Raji (cell line): ENCODE results near the gene SLC2A10.

Source experiments
- POLR2A ChIP-seq: IDR thresholded peaks from 2 replicates; pipeline ENCODE4 v1.6.1; 2011; ENCODE audit warnings: low read depth, low read length, control low read depth; ENCODE audit not compliant: insufficient read depth

SLC2A10 gene

DNA sequence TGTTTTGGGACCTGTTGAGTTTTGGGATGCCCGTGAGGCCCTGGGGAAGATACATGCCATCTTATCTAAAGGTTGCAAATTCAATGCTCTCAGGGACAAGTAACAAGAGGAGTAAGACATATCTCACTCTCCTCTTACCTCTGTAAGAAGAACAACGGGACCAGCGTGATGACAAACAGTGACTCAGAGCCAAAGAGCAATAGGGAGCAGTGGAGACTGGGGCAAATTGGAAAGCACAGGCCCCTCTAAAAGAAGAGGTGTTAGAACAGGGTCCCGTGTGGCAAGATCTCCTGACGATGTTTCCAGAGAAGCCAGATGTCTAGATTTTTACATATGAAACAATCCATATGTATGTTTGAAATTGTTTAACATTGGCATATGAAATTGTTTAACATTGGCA is 31.8 kb upstream of the SLC2A10 start:
- TF ChIP-seq POLR2A, result no peak

DNA sequence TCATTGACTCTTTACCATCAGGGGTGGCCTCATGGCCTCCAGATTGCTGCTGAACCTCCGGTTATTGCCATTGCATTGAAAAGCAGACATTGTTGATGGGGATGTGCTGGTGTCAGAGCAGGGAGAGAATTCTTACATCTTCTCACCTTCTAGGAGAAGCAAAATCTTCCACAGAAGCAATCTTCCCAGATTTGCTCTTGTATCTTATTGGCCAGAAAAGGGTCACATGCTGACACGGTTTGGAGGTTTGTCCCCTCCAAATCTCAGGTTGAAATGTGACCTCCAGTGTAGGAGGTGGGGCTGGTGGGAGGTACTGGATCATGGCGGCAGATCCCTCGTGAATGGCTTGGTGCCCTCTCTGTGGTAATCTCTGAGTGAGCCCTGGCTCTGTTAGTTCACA is 30.9 kb upstream of the SLC2A10 start:
- no peak for TF ChIP-seq POLR2A

DNA sequence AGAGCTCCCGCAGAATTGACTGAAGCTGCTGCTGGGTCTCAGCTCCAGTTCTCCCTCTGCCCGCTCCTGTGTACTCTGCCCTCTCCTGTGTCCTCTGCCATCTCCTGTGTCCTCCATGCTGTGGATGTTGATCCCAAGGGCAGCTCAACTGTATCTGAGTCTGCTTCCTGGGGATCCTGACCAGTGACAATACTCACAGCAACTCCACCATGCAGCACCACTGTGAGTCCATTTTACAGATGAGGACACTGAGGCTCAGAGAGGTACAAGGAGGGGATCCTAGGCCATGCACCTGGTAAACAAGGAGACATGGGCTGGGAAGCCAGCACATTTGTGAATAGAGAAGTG is 28.8 kb upstream of the SLC2A10 start:
- TF ChIP-seq POLR2A, result no peak

DNA sequence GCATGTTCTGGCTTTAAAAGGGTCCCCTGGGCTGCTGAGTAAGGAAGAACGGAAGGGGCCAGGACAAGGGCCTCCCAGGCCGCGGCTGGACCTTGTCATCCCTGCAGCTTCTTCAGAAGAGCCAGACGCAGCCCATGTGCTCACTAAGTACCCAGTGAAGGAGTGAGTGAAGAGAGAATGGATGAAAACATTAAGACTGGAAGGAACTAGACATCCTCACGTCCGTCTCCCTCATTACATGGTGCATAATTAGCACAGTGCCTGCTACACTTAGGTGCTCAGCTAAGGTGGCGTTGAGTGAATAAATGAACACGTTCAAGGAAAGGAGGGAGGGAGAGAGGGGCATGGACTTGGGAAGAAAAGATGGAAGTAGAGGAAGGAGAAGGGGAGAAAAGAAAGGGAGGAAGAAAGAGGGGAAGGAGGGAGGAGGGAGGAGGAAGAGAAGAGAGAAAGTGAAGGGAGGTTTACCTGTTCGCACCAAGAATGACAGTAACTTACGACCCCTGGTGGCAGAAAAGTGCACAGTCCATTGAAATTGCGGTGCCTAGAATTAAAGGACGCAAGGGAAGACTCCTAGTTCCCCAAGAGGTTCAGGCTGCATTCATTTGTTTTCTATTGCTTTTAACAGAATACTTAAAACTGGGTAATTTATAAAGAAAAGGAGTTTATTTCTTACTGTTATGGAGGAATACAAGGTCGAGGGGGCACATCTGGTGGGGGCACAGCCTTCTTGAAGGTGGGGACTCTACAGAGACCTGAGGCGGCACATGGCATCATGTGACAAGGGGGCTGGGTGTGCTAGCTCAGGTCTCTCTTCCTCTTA is 28.2 kb upstream of the SLC2A10 start:
- no peak for TF ChIP-seq POLR2A

DNA sequence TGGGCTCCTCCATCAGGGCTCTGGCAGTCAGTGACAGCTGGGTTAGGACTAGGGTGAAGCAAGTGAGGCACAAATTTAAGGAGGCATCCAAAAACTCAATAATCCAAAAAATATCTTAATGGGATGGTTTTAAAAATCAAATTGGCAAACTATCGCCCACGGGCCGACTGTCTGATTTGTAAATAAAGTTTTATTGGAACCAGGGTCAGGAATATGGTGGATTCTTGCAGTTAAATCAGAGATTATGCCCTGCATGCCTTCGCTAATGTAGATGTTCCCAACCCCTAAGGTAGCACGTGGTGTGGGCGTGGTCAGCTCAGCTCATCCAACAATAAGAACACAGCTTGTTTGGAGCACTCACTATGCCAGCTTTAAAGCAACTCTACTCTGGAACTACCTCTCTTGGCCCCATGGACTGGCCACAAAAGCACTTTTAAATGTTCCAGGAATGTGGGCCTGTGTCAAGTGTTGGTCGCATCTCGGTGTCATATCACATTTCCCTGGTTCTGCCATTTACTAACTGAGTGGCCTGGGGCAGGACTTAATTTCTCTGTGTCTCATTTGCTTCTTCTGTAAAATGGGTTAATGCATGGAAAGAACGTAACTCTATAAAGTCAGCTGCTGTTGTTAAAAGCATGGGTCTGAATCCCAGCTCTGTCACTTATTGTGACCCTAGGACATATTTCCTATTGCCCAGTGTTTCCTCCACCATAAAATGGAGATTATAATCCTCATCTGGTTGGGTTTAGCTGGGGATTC is 27.2 kb upstream of the SLC2A10 start:
- TF ChIP-seq POLR2A, result no peak

DNA sequence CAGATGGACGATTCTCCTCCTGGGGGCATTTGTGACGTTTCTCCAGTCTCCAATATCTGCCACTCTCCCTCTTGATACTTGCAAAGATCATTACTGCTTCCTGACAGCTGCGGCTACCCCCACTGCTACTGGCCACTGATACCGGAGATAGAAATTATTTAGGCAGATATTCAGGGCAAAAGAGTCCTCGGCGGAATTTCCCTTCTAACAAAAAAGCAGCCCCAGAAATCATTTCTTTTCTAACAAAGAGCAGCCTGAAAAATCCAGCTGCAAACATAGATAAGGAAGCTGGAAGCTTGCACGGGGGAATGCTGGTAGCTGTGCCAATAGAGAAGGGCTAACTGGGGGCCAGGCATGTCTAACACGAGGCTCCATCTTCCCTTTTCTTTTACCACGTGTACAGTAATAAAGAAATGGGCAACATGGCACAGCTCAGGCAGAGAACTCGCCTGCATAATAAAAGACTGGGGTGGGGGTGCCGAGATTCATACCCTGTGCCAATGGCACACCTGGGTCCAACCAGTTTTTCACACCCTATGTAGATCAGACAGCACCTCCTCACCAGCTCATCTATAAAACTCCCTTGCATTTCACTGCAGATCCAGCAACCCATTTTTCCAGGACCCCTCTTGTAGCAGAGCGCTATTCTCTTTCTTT is 26.3 kb upstream of the SLC2A10 start:
- TF ChIP-seq POLR2A, result no peak

DNA sequence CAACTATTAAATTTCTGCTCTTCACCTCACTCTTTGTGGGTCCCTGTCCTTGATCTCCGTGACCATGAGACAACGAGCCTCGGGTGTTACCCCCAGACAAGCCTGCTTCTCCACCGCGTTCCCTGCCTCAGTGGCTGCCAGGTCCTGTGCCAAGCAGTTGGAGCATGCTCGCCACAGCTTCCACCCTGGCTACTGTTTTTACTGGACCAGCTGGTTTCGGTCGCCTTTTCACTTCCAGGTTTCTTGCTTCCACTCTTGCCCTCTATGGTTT is 25.8 kb upstream of the SLC2A10 start:
- TF ChIP-seq POLR2A, result no peak

DNA sequence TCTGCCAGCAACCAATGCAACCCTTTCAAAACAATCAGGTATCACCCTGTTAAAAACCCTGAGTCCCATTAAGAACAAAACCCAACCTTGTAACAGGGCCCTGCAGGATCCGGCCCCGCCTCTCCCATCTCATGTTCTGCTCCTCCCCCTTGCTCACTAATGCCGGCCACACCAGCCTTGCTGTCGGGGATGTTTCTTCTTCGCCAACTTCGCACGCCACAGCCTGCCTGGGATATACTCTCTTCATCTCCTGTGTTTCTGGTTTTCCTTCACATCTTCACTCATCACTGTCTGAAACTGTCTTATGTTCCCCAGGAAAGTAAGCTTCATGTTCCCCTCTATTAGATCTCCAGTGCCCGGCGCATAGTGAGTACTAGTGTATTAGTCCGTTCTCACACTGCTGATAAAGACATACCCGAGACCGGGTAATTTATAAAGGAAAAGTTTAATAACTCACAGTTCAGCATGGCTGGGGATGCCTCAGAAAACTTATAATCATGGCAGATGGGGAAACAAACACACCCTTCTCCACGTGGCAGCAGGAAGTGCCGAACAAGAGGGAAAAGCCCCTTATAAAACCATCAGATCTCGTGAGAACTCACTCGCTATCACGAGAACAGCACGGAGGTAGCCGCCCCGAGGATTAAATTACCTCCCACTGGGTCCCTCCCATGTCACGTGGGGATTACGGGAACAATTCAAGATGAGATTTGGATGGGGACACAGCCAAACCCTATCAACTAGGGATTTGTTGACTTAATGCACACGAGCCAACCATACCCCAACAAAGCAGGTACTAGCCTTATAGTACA is 25.3 kb upstream of the SLC2A10 start:
- TF ChIP-seq POLR2A, result no peak

DNA sequence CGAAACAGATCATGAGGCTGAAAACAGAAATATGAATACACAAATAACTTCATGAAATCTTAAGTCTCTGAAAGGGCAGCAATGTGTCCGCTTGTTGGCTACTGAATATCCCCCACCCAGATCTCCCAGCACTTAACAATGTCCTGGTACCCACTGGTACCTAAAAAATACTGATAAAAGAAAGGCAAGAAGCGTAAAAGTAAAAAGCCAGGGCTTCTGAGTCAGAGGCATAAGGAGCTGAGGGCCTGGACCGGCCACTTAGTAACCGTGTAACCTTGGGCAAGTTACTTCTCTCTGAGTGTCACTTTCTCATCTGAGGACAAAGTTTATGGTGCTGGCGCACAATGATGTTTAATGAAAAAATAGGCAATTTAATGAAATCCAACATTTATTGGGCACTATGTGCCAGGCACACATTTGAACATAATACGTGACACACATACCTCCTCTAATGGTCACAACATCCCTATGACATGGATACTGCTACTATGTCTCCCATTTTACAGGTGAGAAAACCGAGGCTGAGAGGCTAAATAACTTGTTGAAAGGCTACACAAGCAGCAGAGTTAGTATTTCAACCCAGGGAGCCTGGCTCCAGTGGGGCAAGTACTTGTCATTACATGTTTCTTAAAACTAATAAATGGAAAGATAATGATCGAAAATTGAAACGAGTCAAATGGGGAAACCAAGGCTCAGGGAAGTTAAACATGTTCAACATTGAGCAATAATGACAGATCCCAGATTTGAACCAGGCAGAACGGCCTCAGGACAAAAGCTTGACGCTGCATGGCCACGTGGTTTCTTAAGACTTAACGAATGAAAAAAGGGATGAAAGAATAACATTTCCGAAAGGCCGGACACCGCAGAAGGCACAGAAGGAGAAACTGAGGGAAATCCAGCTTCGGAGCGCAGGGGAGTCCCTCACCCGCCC is 21.0 kb upstream of the SLC2A10 start:
- no peak for TF ChIP-seq POLR2A

DNA sequence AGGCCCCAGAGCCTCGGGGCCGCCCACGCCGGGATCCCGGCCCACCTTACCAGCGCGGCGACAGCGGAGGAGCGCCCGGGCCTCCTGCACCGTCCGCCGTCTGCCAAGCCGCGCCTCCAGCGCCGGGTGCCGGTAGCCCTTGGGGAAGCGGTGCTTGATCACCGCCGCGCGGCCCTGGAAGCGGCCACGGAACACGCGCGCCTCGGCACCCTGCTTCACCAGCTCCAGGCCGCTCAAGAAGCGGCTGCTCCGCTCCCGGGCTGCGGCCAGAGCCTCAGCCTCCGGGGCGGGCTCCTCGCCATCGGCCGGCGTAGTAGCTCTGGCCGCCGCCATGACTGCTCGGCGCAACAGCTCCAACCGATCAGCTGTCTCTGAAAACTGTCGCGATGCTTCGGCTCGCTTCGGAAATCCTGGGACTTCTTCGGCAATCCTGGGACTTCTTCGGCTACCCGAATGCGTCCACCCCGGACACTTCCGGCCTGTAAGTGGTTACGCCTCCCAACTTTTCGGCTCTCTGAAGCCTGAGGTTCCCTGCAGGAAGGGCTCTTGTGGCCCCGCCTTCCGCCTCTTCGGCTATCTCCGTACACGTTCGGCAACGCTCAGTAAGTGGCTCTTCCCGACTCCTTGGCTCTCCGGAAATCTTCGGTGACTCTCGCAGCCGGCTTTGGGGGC is 20.2 kb upstream of the SLC2A10 start, which contains the start of gene TP53RK:
TP53RK (minus strand) TSS at position 363 of the 672 bp plus-strand sequence; CDS start at position 333, 30 bp downstream.
- peak; percentile 79 for TF ChIP-seq POLR2A

DNA sequence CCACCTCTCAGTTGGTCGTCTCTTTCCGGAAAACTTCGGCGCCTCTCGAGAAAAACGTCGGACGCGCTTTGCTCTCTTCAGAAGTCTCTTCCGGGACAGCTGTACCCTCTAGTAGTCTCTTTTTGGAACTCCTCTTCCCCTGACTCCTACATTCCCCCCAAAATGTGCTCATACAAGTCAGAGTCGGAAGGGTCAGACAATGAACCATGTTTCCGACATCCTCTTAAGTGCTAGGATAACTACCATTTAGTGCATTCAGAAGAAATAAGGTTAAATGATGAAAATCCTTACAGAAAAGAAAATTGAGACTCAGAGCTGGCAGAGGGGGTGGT is 19.7 kb upstream of the SLC2A10 start:
- peak; percentile 67; the same call in 1 of the 2 replicates for TF ChIP-seq POLR2A

DNA sequence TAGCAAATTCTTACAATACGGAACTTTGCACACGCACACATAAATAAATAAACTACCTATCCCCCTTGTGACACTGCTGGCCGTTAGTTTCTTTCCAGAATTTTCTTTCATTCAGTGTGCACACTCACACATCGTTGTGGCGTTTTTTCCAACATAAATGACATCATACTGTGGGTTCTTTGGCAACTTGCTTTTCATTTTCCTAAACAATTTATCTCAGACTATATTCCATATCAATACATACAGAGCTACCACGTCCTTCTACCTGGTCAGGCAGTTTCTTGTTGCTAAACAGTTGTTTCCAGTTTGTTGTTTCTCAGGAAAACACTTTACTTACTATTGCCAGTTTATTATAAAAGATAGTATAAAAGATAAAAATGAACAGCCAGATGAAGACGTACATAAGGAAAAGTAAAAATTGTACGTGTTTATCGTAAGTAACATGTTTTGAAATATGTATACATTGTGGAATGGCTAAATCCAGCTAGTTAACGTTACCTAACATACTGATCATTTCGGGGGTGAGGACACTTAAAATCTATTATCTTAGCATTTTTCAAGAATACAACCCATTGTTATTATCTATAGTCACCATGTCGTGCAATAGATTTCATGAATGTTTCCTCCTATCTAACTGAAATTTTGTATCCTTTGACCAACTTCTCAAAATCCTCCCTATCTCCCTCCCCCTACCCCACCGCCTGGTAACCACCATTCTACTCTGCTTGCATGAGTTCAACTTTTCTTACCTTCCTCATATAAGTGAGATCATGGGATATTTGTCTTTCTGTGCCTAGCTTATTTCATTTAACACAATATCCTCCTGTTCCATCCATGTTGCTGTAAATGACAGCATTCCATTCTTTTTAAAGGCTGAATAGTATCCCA is 19.0 kb upstream of the SLC2A10 start:
- no peak for TF ChIP-seq POLR2A

DNA sequence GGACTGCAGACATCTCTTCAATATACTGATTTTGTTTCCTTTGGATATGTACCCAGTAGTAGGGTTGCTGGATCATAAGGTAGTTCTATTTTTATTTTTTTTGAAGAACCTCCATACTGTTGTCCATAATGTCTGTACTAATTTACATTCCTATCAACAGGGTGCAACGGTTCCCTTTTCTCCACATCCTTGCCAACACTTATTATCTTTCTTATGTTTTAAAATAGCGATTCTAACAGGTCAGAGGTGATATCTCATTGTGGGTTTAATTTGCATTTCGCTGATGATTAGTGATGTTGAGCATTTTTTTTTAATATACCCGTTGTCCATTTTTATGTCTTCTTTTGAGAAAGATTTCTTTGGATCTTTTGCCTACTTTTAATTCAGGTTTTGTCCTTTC is 18.3 kb upstream of the SLC2A10 start:
- TF ChIP-seq POLR2A, result no peak
